Activated naive CD8-positive, alpha-beta T cell (primary cell): Measurements from ENCODE around the gene HSD11B2.

Experiments
- H3K27ac Mint-ChIP-seq: one replicate; pipeline ENCODE4 v1.8.0; 2021; ENCODE audit warnings: mixed read lengths
- H3K27me3 Mint-ChIP-seq: one replicate; pipeline ENCODE4 v1.8.0; 2021; ENCODE audit warnings: mixed read lengths
- H3K36me3 Mint-ChIP-seq: one replicate; pipeline ENCODE4 v1.8.0; 2021; ENCODE audit warnings: mixed read lengths
- H3K4me1 Mint-ChIP-seq: one replicate; pipeline ENCODE4 v1.8.0; 2021; ENCODE audit warnings: low read depth, mixed read lengths
- H3K4me3 Mint-ChIP-seq: one replicate; pipeline ENCODE4 v1.8.0; 2021; ENCODE audit warnings: mild to moderate bottlenecking, mixed read lengths
- H3K9me3 Mint-ChIP-seq: one replicate; pipeline ENCODE4 v1.8.0; 2021; ENCODE audit warnings: low read depth, mixed read lengths

Gene HSD11B2

GRCh38 chr16:67430977-67431774 lies at the start of gene HSD11B2:
Gene HSD11B2 (plus strand): TSS chr16:67431121. CDS start chr16:67431249, 128 bp downstream.
- peak within 1 kb of the TSS; percentile 84 for H3K4me3 Mint-ChIP-seq
- no peaks in the 10 kb centered on the region for H3K36me3 Mint-ChIP-seq
- H3K9me3 Mint-ChIP-seq, result no peaks in the 10 kb centered on the region
- H3K4me1 Mint-ChIP-seq, result peaks cover 11% of the 10 kb centered on the region
- peak within 1 kb of the TSS; percentile 73 for H3K27ac Mint-ChIP-seq
- H3K27me3 Mint-ChIP-seq, result peaks cover 16% of the 10 kb centered on the region

- H3K9me3 Mint-ChIP-seq, result no peaks in the 10 kb centered on the region
- no peak overlapping the region for H3K27ac Mint-ChIP-seq
- no peaks in the 10 kb centered on the region for H3K36me3 Mint-ChIP-seq
- H3K4me3 Mint-ChIP-seq, result no peak overlapping the region
- no peaks in the 10 kb centered on the region for H3K27me3 Mint-ChIP-seq
- H3K4me1 Mint-ChIP-seq, result no peaks in the 10 kb centered on the region
Measured at GRCh38 chr16:67383284-67383683, 47.6 kb upstream of the HSD11B2 start.

GRCh38 chr16:67384778-67385510 lies 46.0 kb upstream of the HSD11B2 start:
- H3K4me3 Mint-ChIP-seq, result no peak overlapping the region

GRCh38 chr16:67386861-67387455 lies 44.0 kb upstream of the HSD11B2 start:
- Mint-ChIP-seq H3K27me3 (no peaks in the 10 kb centered on the region), H3K36me3 (no peaks in the 10 kb centered on the region), H3K9me3 (no peaks in the 10 kb centered on the region), H3K4me3 (no peak overlapping the region), H3K27ac (no peak overlapping the region), H3K4me1 (no peaks in the 10 kb centered on the region)

More at GRCh38 chr16:67384778-67385510, 46.0 kb upstream of the HSD11B2 start:
- Mint-ChIP-seq H3K36me3 (no peaks in the 10 kb centered on the region), H3K27me3 (no peaks in the 10 kb centered on the region), H3K27ac (no peak overlapping the region), H3K9me3 (no peaks in the 10 kb centered on the region), H3K4me1 (no peaks in the 10 kb centered on the region)

GRCh38 chr16:67387479-67388079 lies 43.3 kb upstream of the HSD11B2 start:
- no peaks in the 10 kb centered on the region for H3K9me3 Mint-ChIP-seq
- no peaks in the 10 kb centered on the region for H3K36me3 Mint-ChIP-seq
- no peak overlapping the region for H3K27ac Mint-ChIP-seq
- no peak overlapping the region for H3K4me3 Mint-ChIP-seq
- H3K27me3 Mint-ChIP-seq, result peaks cover 3% of the 10 kb centered on the region
- peaks cover 2% of the 10 kb centered on the region for H3K4me1 Mint-ChIP-seq

- peaks cover 2% of the 10 kb centered on the region for H3K4me1 Mint-ChIP-seq
- no peaks in the 10 kb centered on the region for H3K36me3 Mint-ChIP-seq
- no peaks in the 10 kb centered on the region for H3K9me3 Mint-ChIP-seq
- no peak overlapping the region for H3K4me3 Mint-ChIP-seq
- H3K27me3 Mint-ChIP-seq, result peaks cover 3% of the 10 kb centered on the region
- H3K27ac Mint-ChIP-seq, result no peak overlapping the region
Measured at GRCh38 chr16:67388191-67388590, 42.7 kb upstream of the HSD11B2 start.

- no peak overlapping the region for H3K27ac Mint-ChIP-seq
- no peaks in the 10 kb centered on the region for H3K36me3 Mint-ChIP-seq
- H3K9me3 Mint-ChIP-seq, result no peaks in the 10 kb centered on the region
Measured at GRCh38 chr16:67388591-67388990, 42.3 kb upstream of the HSD11B2 start.

GRCh38 chr16:67389911-67390815 lies 40.8 kb upstream of the HSD11B2 start:
- Mint-ChIP-seq H3K36me3 (no peaks in the 10 kb centered on the region), H3K27me3 (peaks cover 7% of the 10 kb centered on the region), H3K27ac (no peak overlapping the region), H3K4me1 (peaks cover 6% of the 10 kb centered on the region), H3K4me3 (no peak overlapping the region), H3K9me3 (no peaks in the 10 kb centered on the region)

More at GRCh38 chr16:67388591-67388990, 42.3 kb upstream of the HSD11B2 start:
- peaks cover 3% of the 10 kb centered on the region for H3K27me3 Mint-ChIP-seq
- H3K4me3 Mint-ChIP-seq, result no peak overlapping the region
- H3K4me1 Mint-ChIP-seq, result peaks cover 2% of the 10 kb centered on the region

GRCh38 chr16:67390816-67391423 lies 40.0 kb upstream of the HSD11B2 start:
- Mint-ChIP-seq H3K36me3 (no peaks in the 10 kb centered on the region), H3K27ac (no peak overlapping the region), H3K27me3 (peaks cover 9% of the 10 kb centered on the region), H3K4me1 (peaks cover 6% of the 10 kb centered on the region), H3K4me3 (no peak overlapping the region), H3K9me3 (no peaks in the 10 kb centered on the region)

GRCh38 chr16:67391424-67392300 lies 39.3 kb upstream of the HSD11B2 start:
- Mint-ChIP-seq H3K4me3 (no peak overlapping the region), H3K4me1 (peaks cover 6% of the 10 kb centered on the region), H3K9me3 (no peaks in the 10 kb centered on the region), H3K36me3 (no peaks in the 10 kb centered on the region), H3K27me3 (peaks cover 9% of the 10 kb centered on the region), H3K27ac (no peak overlapping the region)

GRCh38 chr16:67392301-67393059 lies 38.4 kb upstream of the HSD11B2 start:
- H3K4me3 Mint-ChIP-seq, result no peak overlapping the region
- H3K27ac Mint-ChIP-seq, result peak overlapping the region; percentile 8
- no peaks in the 10 kb centered on the region for H3K9me3 Mint-ChIP-seq

GRCh38 chr16:67393111-67393787 lies 37.7 kb upstream of the HSD11B2 start, which contains the start of gene TPPP3:
Gene TPPP3 (minus strand): TSS chr16:67393498. CDS start chr16:67391111, 2,387 bp downstream.
- H3K27me3 Mint-ChIP-seq, result peaks cover 11% of the 10 kb centered on the region
- no peaks in the 10 kb centered on the region for H3K9me3 Mint-ChIP-seq
- H3K36me3 Mint-ChIP-seq, result no peaks in the 10 kb centered on the region
- H3K27ac Mint-ChIP-seq, result peak within 1 kb of the TSS; percentile 8
- H3K4me1 Mint-ChIP-seq, result peaks cover 6% of the 10 kb centered on the region
- peak within 1 kb of the TSS; percentile 66 for H3K4me3 Mint-ChIP-seq

More at GRCh38 chr16:67392301-67393059, 38.4 kb upstream of the HSD11B2 start:
- H3K27me3 Mint-ChIP-seq, result peaks cover 11% of the 10 kb centered on the region
- peaks cover 6% of the 10 kb centered on the region for H3K4me1 Mint-ChIP-seq
- no peaks in the 10 kb centered on the region for H3K36me3 Mint-ChIP-seq
